K562 (cell line): ENCODE measurements around the gene PA2G4. TPM values are rescaled to one million over a fixed set of nuclear protein-coding genes. Genes with fewer than 3 reads are reported as not detected.

Experiments
- AFF1 ChIP-seq, 2 experiments: fragments of 450-650 bp; IDR thresholded peaks; 2 replicates each; pipeline ENCODE4 v1.6.1; 2018; ENCODE audit warnings: mild to moderate bottlenecking in 2 of 2, low read depth in 1 of 2; ENCODE audit not compliant: partially characterized antibody in 2 of 2
- FOXM1 ChIP-seq, 2 experiments: fragments of 450-650 bp in 1 of 2; sonication (generic) in 1 of 2; formaldehyde crosslinking in 1 of 2; IDR thresholded peaks; 2 replicates each; pipeline versions ENCODE4 v1.6.1 to v1.9.0; 2017 to 2022; ENCODE audit warnings: low read depth in 2 of 2, mild to moderate bottlenecking in 2 of 2, missing genetic modification reagents in 1 of 2, moderate library complexity in 1 of 2
- MLX ChIP-seq, 2 experiments: fragments of 450-650 bp in 1 of 2; sonication (generic) in 1 of 2; formaldehyde crosslinking; conservative IDR thresholded peaks; 2 replicates each; pipeline versions ENCODE4 v1.4.0 to v1.8.1; 2020 to 2022; ENCODE audit warnings: mild to moderate bottlenecking in 1 of 2, missing genetic modification reagents in 1 of 2
- MYBL2 ChIP-seq, 2 experiments: fragments of 450-650 bp in 1 of 2; sonication (generic) in 1 of 2; formaldehyde crosslinking in 1 of 2; IDR thresholded peaks; 2 replicates each; pipeline versions ENCODE4 v1.6.1 to v1.8.1; 2017 to 2022; ENCODE audit warnings: borderline replicate concordance in 1 of 2, inconsistent platforms in 1 of 2, low read depth in 1 of 2, mild to moderate bottlenecking in 1 of 2, missing genetic modification reagents in 1 of 2, moderate library complexity in 1 of 2
- POU5F1 ChIP-seq: fragments of 150-350 bp; IDR thresholded peaks from 2 replicates; pipeline ENCODE4 v1.6.1; 2014; ENCODE audit warnings: borderline replicate concordance, low read length, low read depth, mild to moderate bottlenecking; ENCODE audit not compliant: partially characterized antibody
- RBM17 ChIP-seq: fragments of 200-400 bp; formaldehyde crosslinking; IDR thresholded peaks from 2 replicates; pipeline ENCODE4 v1.6.1; 2017; ENCODE audit warnings: low read depth, mild to moderate bottlenecking, low read length, borderline replicate concordance
- SMAD1 ChIP-seq: fragments of 150-350 bp; IDR thresholded peaks from 2 replicates; pipeline ENCODE4 v1.6.1; 2014; ENCODE audit warnings: low read length, low read depth; ENCODE audit not compliant: partially characterized antibody
- SMARCA4 ChIP-seq: fragments of 450-650 bp; IDR thresholded peaks from 2 replicates; pipeline ENCODE4 v1.6.1; 2016
- SP1 ChIP-seq: sonication (generic); formaldehyde crosslinking; IDR thresholded peaks from 2 replicates; pipeline ENCODE4 v1.8.1; 2022; ENCODE audit warnings: mild to moderate bottlenecking, missing genetic modification reagents
- SREBF2 ChIP-seq: sonication (generic); formaldehyde crosslinking; IDR thresholded peaks from 2 replicates; pipeline ENCODE4 v1.4.0; 2020; ENCODE audit warnings: mild to moderate bottlenecking, missing genetic modification reagents
- TFE3 ChIP-seq: fragments of 450-650 bp; formaldehyde crosslinking; IDR thresholded peaks from 2 replicates; pipeline ENCODE4 v1.4.0; 2020; ENCODE audit warnings: mild to moderate bottlenecking, mixed read lengths
- XRCC3 ChIP-seq: fragments of 450-650 bp; IDR thresholded peaks from 2 replicates; pipeline ENCODE4 v1.6.1; 2017; ENCODE audit warnings: mild to moderate bottlenecking, moderate library complexity
- ZFX ChIP-seq: sonication (generic); formaldehyde crosslinking; IDR thresholded peaks from 2 replicates; pipeline ENCODE4 v1.8.0; 2022; ENCODE audit warnings: mild to moderate bottlenecking, missing genetic modification reagents, moderate library complexity
- ZNF143 ChIP-seq: sonication (generic); formaldehyde crosslinking; IDR thresholded peaks from 2 replicates; pipeline ENCODE4 v1.9.0; 2022; ENCODE audit warnings: mild to moderate bottlenecking, missing genetic modification reagents
- ZNF146 ChIP-seq: IDR thresholded peaks from one replicate; pipeline ENCODE4 v1.6.1; 2018; ENCODE audit warnings: missing compliant biosample characterization; ENCODE audit not compliant: unreplicated experiment
- ZNF274 ChIP-seq: IDR thresholded peaks from 2 replicates; pipeline ENCODE4 v1.6.1; 2011; ENCODE audit warnings: low read depth, mild to moderate bottlenecking, low read length, moderate library complexity, borderline replicate concordance
- ZNF445 ChIP-seq: fragments of 250-450 bp; sonication (Bioruptor Pico); IDR thresholded peaks from 2 replicates; pipeline ENCODE4 v1.4.0; 2020; ENCODE audit warnings: low read depth, mild to moderate bottlenecking, moderate library complexity
- polyA plus RNA-seq, 8 experiments: library from polyadenylated mRNA; depleted of rRNA in 4 of 8; stranded (reverse) in 5 of 8; unstranded in 3 of 8; fragments of >200 nt; fragmentation: Nextera tagmentation in 2 of 8; fragmentation: Illumina TruSeq in 1 of 8; extraction: Ambion mirVana in 2 of 8; extraction: Trizol in 1 of 8; gene quantifications; 2 replicates each; pipeline versions ENCODE4 v1.2.1 to v1.2.3, GENCODE V29; 2011 to 2014; ENCODE audit warnings: inconsistent platforms in 1 of 8, missing spikeins in 1 of 8
- total RNA-seq, 7 experiments: library from RNA; depleted of rRNA in 6 of 7; stranded (reverse); fragments of >200 nt in 6 of 7; fragmentation: Illumina TruSeq in 2 of 7; extraction: Trizol in 2 of 7; gene quantifications; 2 replicates each; pipeline versions ENCODE4 v1.2.1 to v1.2.3, GENCODE V29; 2011 to 2021; ENCODE audit warnings: low replicate concordance in 1 of 7
- TF ChIP-seq, protein P1 (sequence below): fragments of 250-450 bp; sonication (Bioruptor Pico); IDR thresholded peaks from 2 replicates; pipeline ENCODE4 v1.8.0; 2022; ENCODE audit warnings: moderate library complexity, mild to moderate bottlenecking, inconsistent platforms

PA2G4 gene
- total and polyA plus RNA-seq, 9 of the 15 experiments (the other 6 are each of a cell fraction or from before 2014, with no cell fraction given) = 230 to 925 (median 638) TPM

DNA sequence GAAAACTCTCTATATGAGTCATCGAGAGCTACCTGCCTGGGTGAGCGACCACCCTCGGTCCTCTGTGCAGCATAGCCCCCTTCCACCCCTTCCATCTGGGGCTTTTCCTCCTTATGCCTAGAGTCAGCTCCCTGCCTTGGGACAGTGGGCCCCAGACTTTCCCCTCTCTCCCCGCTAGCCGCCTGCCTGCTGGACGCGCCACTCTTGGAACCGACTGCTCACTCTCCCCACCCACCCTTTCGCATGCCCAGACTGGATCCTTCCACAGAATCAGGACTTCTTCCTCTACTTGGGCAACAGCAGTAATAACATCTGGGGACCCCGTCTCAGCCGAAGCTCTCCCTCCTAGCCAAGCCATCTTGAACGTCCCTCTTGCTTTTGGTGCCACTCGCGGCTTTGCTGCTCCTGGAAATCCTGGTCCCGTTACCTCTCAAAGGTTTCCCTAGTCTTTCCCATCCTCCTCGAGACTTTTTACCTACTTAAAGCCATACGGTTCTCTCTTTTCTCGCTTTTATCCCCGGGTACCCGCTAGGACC, 24.4 kb downstream of the PA2G4 start (continued):
- TF ChIP-seq AFF1 (IDR thresholded peaks at IDR 0.05; ENCODE audit: low read depth in 1 of 2, partially characterized antibody in 2 of 2) = peak in 1 of 2 experiments; percentile 63
- TF ChIP-seq, protein P1, sequence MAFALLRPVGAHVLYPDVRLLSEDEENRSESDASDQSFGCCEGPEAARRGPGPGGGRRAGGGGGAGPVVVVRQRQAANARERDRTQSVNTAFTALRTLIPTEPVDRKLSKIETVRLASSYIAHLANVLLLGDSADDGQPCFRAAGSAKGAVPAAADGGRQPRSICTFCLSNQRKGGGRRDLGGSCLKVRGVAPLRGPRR (CRISPR knock-in tag) = no peak
- no peak for TF ChIP-seq RBM17
- TF ChIP-seq TFE3 (CRISPR knock-in tag) = no peak
- no peak for TF ChIP-seq ZNF274
- no peak for TF ChIP-seq FOXM1 (IDR thresholded peaks at IDR 0.05; ENCODE audit: low read depth)
- TF ChIP-seq FOXM1 (CRISPR knock-in tag; IDR thresholded peaks at IDR 0.05; ENCODE audit: low read depth) = no peak
- TF ChIP-seq ZFX (CRISPR knock-in tag) = peak; percentile 26; the same call in 1 of the 2 replicates
- no peak for TF ChIP-seq SMARCA4
- TF ChIP-seq ZNF445 (CRISPR knock-in tag) = no peak
- no peak for TF ChIP-seq ZNF146 (CRISPR knock-in tag)
- TF ChIP-seq ZNF143 (CRISPR knock-in tag) = peak; percentile 35; the same call in 1 of the 2 replicates
- no peak for TF ChIP-seq SMAD1
- no peak for TF ChIP-seq POU5F1
- no peak for TF ChIP-seq XRCC3
- TF ChIP-seq SREBF2 = no peak
- TF ChIP-seq MYBL2 (IDR thresholded peaks at IDR 0.05; ENCODE audit: low read depth) = no peak
- no peak for TF ChIP-seq MYBL2 (CRISPR knock-in tag; IDR thresholded peaks at IDR 0.05; ENCODE audit: borderline replicate concordance)
- TF ChIP-seq SP1 (CRISPR knock-in tag) = no peak
- TF ChIP-seq MLX (CRISPR knock-in tag; conservative IDR thresholded peaks at IDR 0.05) = no peak
